Stimulated activated CD8-positive, alpha-beta memory T cell treated with anti-CD3 and anti-CD28 coated beads, Interleukin-15, amount 100 ng/mL, for 1 hour (primary cell): ENCODE results near the gene RASGRF1.

Experiments used
- DNase-seq: peaks from one replicate; pipeline ENCODE4 v3.0.0-alpha.2; 2020; ENCODE audit warnings: low read depth

Gene RASGRF1

GRCh38 chr15:79093352-79093935 lies 2.9 kb upstream of the RASGRF1 start:
- no peak for DNase-seq

DNA sequence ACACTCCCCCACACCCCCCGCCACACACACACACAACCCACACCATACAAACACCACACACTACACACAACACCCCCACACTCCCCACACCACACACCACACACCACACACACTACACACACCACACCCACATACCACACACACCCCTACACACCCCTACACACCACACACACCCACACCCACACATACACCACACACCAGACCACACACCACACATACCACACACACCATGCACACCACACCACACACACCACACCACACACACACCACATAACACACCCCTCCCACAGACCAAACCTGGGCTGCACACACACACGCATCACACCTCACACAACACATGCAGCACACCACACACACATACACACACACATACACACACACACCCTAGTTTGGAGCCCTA lies 1.8 kb upstream of the RASGRF1 start:
- no peak for DNase-seq

DNA sequence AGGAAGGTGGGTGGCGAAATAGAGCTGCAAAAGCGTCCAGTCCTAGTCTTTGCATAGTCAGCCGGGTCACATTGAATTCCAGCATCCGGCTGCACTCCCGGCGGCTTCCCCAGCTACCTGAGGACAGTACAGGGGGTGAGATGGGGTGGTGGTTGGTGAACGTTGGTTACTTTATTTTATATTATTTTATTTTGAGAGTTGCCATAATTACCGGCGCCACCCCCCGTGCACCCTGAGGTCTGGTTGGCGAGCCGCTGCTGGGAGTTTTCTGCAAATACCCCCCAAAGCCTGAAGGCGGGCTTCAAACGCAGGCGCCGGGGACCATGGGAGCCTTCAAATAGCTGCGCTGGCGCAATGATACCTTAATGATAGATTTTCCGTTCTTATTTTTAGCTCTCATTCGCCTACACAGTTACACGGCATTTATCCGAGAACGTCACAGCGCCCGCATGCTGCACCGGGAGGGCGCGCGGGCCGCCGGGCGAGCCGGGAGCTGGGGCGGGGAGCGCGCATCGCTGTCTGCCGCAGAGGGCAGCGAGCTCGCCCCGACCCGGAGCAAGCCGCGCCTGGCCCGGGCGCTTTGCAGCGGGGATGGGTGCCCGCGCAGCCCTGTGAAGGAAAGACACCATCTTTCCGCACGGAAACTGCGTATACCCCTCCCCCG lies 756 bp upstream of the RASGRF1 start:
- no peak for DNase-seq

- no peak for DNase-seq
These were observed 592 bp downstream of the RASGRF1 start for GRCh38 chr15:79089890-79090486.

GRCh38 chr15:79089331-79089889 lies 1.2 kb downstream of the RASGRF1 start:
- DNase-seq, result no peak

GRCh38 chr15:79088426-79089205 lies 2.0 kb downstream of the RASGRF1 start:
- no peak for DNase-seq

- DNase-seq, result no peak
These were observed 3.8 kb downstream of the RASGRF1 start for GRCh38 chr15:79086814-79087213.

- DNase-seq, result no peak
These were observed 6.1 kb downstream of the RASGRF1 start for GRCh38 chr15:79084308-79084968.

- DNase-seq, result no peak
These were observed 7.4 kb downstream of the RASGRF1 start for GRCh38 chr15:79083154-79083553.

GRCh38 chr15:79082363-79083070 lies 8.1 kb downstream of the RASGRF1 start:
- DNase-seq, result no peak

DNA sequence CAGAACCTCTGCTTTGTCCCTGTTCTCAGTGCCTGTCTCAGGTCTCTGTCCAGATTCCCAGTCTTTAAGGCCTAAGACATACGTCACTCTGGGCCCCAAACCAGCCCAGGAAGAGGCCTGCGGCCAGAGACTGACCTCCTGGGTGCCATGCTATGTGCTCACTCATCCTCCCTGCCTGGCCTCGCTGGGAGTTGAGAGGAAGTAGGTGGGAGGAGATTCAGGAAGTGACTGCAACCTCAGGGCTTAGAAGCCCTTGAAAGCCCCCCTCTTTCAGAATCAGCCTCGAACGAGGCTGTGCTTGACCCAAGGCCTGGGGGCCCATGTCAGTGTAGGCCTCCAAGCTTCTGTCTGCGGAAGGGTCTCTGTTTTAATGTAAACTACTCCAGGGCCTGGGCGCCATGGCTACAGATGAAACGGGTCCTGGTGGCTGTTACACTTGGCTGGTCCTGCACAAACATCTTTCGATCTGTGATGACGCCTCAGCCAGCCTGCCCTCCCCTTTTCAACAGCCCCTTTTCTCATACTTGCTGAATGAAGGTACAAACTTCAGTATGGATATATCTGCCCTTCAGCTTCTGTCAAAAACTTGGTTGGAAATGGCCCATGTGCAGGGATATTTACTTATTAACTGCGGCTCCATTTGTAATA lies 11.7 kb downstream of the RASGRF1 start:
- no peak for DNase-seq

- no peak for DNase-seq
These were observed 12.6 kb downstream of the RASGRF1 start for GRCh38 chr15:79078003-79078402.

GRCh38 chr15:79076661-79077060 lies 13.9 kb downstream of the RASGRF1 start:
- no peak for DNase-seq

GRCh38 chr15:79075256-79075655 lies 15.3 kb downstream of the RASGRF1 start:
- no peak for DNase-seq

DNA sequence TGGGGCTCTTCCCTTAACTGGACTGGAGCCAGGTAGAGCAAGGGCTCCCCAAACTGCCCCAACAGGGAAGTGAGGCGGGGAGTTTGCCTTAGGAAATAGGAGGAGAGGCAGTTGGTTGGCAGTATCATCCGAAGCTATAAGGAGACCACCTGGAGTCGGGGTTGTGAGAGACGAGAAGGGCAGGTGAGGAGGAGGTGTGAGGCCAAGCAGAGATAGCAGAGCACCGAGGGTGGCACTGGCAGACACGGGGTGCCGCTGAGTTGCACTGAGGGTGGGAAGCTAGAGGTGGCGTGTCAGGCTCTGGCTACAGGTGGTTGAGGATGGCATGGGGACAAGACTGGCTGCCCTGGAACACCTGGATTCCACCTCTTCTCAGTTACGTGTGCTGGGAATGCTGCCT lies 17.2 kb downstream of the RASGRF1 start:
- DNase-seq, result no peak

- no peak for DNase-seq
These were observed 18.7 kb downstream of the RASGRF1 start for GRCh38 chr15:79071901-79072300.

GRCh38 chr15:79068790-79069189 lies 21.8 kb downstream of the RASGRF1 start:
- DNase-seq, result no peak

- no peak for DNase-seq
These were observed 22.6 kb downstream of the RASGRF1 start for GRCh38 chr15:79067969-79068368.

DNA sequence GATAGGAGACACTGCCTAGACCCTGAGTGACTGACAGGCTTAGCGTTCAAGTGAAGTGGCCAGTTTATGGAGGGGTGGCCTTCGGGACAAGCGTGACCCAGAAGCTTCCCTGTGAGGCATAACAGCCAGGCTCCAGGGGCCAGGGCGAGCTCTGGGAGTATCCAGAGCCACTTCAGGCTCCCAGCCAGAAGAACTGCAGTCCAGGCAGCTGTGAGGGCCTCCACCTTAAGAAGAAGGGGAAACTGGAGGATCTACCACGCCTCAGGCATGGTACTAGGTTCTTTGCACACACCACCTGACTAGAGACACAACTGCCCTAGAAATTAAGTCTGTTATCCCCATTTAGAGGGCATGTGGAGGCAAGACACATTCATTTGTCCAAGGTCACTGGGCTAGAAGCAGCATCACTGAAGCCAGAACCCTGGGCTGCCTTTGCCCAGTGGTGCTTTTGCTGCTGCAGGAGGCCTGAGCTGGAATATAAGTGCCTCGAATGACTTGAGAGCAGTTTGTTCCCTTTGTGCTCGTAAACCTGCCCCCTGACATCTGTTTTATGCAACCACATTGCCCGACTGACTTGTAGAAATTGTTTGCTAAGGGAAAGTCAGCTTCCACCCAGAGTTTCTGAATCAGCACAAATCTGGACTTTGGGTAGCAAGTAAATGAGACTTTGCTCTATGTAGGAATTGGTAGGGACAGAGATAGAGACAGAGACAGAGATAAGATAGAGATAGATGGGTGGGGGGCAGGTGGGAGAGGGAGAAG lies 23.3 kb downstream of the RASGRF1 start:
- DNase-seq, result no peak
